OCI-LY1 (cell line): ENCODE measurements around the gene HMGN4.

ENCODE experiments used
- EZH2 ChIP-seq: fragments of 200-600 bp; sonication (generic), shearing (Covaris generic); IDR thresholded peaks from 2 replicates; pipeline ENCODE4 v1.8.0; 2017; ENCODE audit warnings: borderline replicate concordance, mixed run types, mild to moderate bottlenecking, antibody characterized with exemption, low read length, moderate library complexity, mixed read lengths
- TF ChIP-seq, protein P1 (sequence below): fragments of 200-600 bp; sonication (generic), shearing (Covaris generic); IDR thresholded peaks from 2 replicates; pipeline ENCODE4 v1.5.1; 2017; ENCODE audit warnings: mild to moderate bottlenecking, antibody characterized with exemption, low read length, moderate library complexity, mixed read lengths

DNA sequence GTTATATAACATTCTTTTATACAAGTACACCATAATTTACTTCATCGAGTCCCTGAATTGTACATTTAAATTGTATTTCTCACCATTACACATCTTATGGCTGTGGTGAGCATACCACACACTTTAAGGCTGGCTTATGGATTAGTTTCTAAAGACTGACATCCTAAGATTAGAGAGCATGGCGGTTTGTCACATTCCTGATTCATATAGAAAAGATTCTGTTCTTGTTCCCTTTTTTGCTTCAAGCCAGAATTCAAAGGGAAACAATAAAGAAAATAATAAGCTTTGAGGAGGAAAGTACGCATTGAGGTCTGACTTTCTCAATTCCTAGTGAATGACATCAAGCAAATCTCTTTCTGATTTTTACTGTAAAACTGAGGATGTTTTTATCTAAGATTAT lies 35.5 kb upstream of the HMGN4 start:
- TF ChIP-seq, protein P1, sequence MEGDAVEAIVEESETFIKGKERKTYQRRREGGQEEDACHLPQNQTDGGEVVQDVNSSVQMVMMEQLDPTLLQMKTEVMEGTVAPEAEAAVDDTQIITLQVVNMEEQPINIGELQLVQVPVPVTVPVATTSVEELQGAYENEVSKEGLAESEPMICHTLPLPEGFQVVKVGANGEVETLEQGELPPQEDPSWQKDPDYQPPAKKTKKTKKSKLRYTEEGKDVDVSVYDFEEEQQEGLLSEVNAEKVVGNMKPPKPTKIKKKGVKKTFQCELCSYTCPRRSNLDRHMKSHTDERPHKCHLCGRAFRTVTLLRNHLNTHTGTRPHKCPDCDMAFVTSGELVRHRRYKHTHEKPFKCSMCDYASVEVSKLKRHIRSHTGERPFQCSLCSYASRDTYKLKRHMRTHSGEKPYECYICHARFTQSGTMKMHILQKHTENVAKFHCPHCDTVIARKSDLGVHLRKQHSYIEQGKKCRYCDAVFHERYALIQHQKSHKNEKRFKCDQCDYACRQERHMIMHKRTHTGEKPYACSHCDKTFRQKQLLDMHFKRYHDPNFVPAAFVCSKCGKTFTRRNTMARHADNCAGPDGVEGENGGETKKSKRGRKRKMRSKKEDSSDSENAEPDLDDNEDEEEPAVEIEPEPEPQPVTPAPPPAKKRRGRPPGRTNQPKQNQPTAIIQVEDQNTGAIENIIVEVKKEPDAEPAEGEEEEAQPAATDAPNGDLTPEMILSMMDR = no peak
- TF ChIP-seq EZH2 = no peak
